ENCODE measurements around the gene CACYBP. TPM values are rescaled to one million over a fixed set of nuclear protein-coding genes. Genes with fewer than 3 reads are reported as not detected.

Gene CACYBP
- total RNA-seq, 1 experiment from 2014 or later, result 194 TPM

DNA sequence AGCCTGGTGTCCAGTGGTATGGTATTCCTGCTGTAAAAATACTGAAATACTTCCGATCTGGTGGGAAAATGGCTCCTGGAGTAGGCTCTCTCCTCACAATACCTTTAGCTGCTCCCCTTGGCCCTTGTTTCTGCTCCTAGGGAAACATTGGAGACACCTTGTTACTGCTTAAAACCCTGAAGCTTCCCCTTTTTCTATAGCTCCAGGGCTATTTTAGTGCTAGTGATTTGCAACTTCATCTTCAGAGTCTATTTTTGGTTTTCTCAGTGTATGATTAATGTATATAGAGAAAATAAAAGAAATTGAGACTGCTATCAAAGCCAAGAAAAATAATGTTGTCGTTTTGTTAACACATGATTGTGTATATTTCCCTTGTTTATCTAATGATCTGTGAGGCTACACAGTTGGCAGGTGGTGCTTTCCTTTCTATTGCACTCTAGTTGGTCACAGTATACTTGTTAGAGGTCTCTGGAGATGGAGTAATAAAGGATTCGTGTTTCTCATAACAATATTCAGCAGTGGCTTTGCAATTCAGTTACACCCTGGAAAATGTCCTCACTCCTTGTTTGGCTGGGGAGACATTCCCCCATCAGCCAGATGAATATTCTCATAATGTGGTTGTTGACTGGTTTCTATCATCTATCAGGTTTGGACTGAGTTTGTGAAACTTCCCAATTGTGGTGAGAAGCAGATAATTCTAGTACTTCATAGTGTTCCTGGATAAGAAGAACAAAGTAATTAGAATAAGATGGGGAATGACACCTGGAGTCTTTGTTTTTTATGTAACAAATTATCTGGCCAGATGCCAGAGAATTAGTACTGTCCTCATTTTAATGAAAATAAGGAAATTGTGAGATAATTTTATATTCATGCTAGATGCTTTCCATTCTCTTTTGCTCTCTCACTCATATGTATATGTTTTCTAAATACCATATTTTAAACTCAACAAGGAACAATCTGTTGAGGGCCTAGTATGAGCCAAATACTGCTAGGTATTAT lies 44.8 kb upstream of the CACYBP start:
- no peaks in the 10 kb centered on the region for H3K9me3 ChIP-seq (ENCODE audit: control insufficient read depth in 1 of 2, insufficient read depth in 1 of 2, low read depth in 1 of 2, low read length in 2 of 2)
- no peak overlapping the region for H3K4me3 ChIP-seq (replicated peaks in 1 of 2; ENCODE audit: low read depth in 1 of 2, low read length in 2 of 2)
- no peak overlapping the region for H3K9ac ChIP-seq (ENCODE audit: low read length)
- no peaks in the 10 kb centered on the region for H3K9me2 ChIP-seq (ENCODE audit: insufficient read depth)
- H3K4me1 ChIP-seq (ENCODE audit: control insufficient read depth in 1 of 2, insufficient read depth in 2 of 2, low read length in 2 of 2), result no peaks in the 10 kb centered on the region
- H3K27ac ChIP-seq (ENCODE audit: low read depth, low read length), result no peak overlapping the region
- no peaks in the 10 kb centered on the region for H3K27me3 ChIP-seq (ENCODE audit: insufficient read depth, low read length)
- RAD21 ChIA-PET (ENCODE audit: low non-redundant PET in 1 of 2, low total read pairs in 2 of 2, uncharacterized antibody in 2 of 2, unreplicated experiment in 2 of 2), result no interaction called here
- no peaks in the 10 kb centered on the region for H4K20me1 ChIP-seq (ENCODE audit: insufficient read depth)
- POLR2A ChIA-PET, result no interaction called here
- TF ChIP-seq SRF (IDR thresholded peaks at IDR 0.05; ENCODE audit: low read depth) (no peak), POLR2A (IDR thresholded peaks at IDR 0.05; ENCODE audit: borderline replicate concordance, extremely low read depth, insufficient read depth, insufficient read length) (no peak), YY1 (IDR thresholded peaks at IDR 0.05; ENCODE audit: extremely low read depth, insufficient replicate concordance, low read depth, low read length) (no peak), TCF7L2 (IDR thresholded peaks at IDR 0.05; ENCODE audit: borderline replicate concordance, extremely low read depth, insufficient read depth, insufficient read length) (no peak), JUND (IDR thresholded peaks at IDR 0.05) (no peak), SP1 (IDR thresholded peaks at IDR 0.05; ENCODE audit: low read depth) (no peak), EGR1 (IDR thresholded peaks at IDR 0.05; ENCODE audit: low read depth) (no peak), SIN3A (IDR thresholded peaks at IDR 0.05; ENCODE audit: low read depth) (no peak), ZNF274 (IDR thresholded peaks at IDR 0.05; ENCODE audit: low read depth, low read length) (no peak), CBX3 (IDR thresholded peaks at IDR 0.05; ENCODE audit: low read depth) (no peak), MAX (IDR thresholded peaks at IDR 0.05) (no peak)
- TF ChIP-seq, protein P1, sequence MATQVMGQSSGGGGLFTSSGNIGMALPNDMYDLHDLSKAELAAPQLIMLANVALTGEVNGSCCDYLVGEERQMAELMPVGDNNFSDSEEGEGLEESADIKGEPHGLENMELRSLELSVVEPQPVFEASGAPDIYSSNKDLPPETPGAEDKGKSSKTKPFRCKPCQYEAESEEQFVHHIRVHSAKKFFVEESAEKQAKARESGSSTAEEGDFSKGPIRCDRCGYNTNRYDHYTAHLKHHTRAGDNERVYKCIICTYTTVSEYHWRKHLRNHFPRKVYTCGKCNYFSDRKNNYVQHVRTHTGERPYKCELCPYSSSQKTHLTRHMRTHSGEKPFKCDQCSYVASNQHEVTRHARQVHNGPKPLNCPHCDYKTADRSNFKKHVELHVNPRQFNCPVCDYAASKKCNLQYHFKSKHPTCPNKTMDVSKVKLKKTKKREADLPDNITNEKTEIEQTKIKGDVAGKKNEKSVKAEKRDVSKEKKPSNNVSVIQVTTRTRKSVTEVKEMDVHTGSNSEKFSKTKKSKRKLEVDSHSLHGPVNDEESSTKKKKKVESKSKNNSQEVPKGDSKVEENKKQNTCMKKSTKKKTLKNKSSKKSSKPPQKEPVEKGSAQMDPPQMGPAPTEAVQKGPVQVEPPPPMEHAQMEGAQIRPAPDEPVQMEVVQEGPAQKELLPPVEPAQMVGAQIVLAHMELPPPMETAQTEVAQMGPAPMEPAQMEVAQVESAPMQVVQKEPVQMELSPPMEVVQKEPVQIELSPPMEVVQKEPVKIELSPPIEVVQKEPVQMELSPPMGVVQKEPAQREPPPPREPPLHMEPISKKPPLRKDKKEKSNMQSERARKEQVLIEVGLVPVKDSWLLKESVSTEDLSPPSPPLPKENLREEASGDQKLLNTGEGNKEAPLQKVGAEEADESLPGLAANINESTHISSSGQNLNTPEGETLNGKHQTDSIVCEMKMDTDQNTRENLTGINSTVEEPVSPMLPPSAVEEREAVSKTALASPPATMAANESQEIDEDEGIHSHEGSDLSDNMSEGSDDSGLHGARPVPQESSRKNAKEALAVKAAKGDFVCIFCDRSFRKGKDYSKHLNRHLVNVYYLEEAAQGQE (IDR thresholded peaks at IDR 0.05; ENCODE audit: low read depth), result no peak
- DNase-seq (ENCODE audit: low read depth, low spot score) (no peak), ATAC-seq (no peak)
- no TSS peak for BruUV-seq (replicated peaks)
- H3K4me2 ChIP-seq (ENCODE audit: low read length), result no peak overlapping the region
- no peaks in the 10 kb centered on the region for H3K79me2 ChIP-seq (ENCODE audit: insufficient read depth, low read length)
- CTCF ChIA-PET, result no interaction called here
- intact Hi-C loops (cut with micrococcal nuclease), result no loop called here
- H3K36me3 ChIP-seq (ENCODE audit: control insufficient read depth in 1 of 2, insufficient read depth in 2 of 2, low read length in 2 of 2), result no peaks in the 10 kb centered on the region
- no peak overlapping the region for H2AFZ ChIP-seq (ENCODE audit: low read depth, low read length, poor library complexity, severe bottlenecking)
